Measurements from ENCODE around the gene QPRT. TPM values are rescaled to one million over a fixed set of nuclear protein-coding genes. Genes with fewer than 3 reads are reported as not detected.
"Not testable (repeated sequence)": the region's sequence is repeated elsewhere in the genome, so short reads cannot be mapped to it uniquely, and the experiment has no call there.

The QPRT gene
- 10 to 100 TPM in 1 of 2 donors, 1 to 10 TPM in 1; 8.3 to 11.1 TPM for total RNA-seq

GRCh38 chr16:29678691-29679267 is at the start of gene QPRT:
TSS of gene QPRT (plus strand) at chr16:29679180. CDS start at chr16:29679198, 18 bp downstream.
- no peak for DNase-seq (ENCODE audit: low spot score)

GRCh38 chr16:29629318-29629717 is 49.7 kb upstream of the QPRT start:
- 82% methylated on average over 10 of the region's 10 CpGs for WGBS
- H3K9me3 ChIP-seq; DNase-seq (ENCODE audit: low spot score); intact Hi-C loops (cut with DNase I); H3K4me3 ChIP-seq; H3K36me3 ChIP-seq; H3K27me3 ChIP-seq (replicated peaks; ENCODE audit: insufficient read depth); H3K4me1 ChIP-seq (replicated peaks); H3K27ac ChIP-seq: not testable (repeated sequence)

More at GRCh38 chr16:29678691-29679267, at the start of gene QPRT:
- Histone ChIP-seq H3K27me3 (replicated peaks; ENCODE audit: insufficient read depth) (no peaks in the 10 kb centered on the region), H3K4me1 (replicated peaks) (no peaks in the 10 kb centered on the region), H3K4me3 (peak within 1 kb of the TSS in 1 of 2 donors; percentile 13), H3K27ac (peak within 1 kb of the TSS in 1 of 2 donors; percentile 57), H3K9me3 (no peaks in the 10 kb centered on the region), H3K36me3 (no peaks in the 10 kb centered on the region)
- TF ChIP-seq POLR2AphosphoS5 (IDR thresholded peaks at IDR 0.05) (no peak), POLR2A (IDR thresholded peaks at IDR 0.05) (no peak), CTCF (IDR thresholded peaks at IDR 0.05) (no peak)
- intact Hi-C loops (cut with DNase I), result no loop called here
- 45% methylated on average over 5 of the region's 5 CpGs for WGBS

GRCh38 chr16:29631658-29632057 is 47.3 kb upstream of the QPRT start:
- H3K9me3 ChIP-seq; intact Hi-C loops (cut with DNase I); H3K36me3 ChIP-seq; H3K4me1 ChIP-seq (replicated peaks); H3K4me3 ChIP-seq; H3K27me3 ChIP-seq (replicated peaks; ENCODE audit: insufficient read depth); H3K27ac ChIP-seq; DNase-seq (ENCODE audit: low spot score): not testable (repeated sequence)
- 64% methylated on average over 20 of the region's 20 CpGs for WGBS

- intact Hi-C loops (cut with DNase I); H3K36me3 ChIP-seq; H3K4me1 ChIP-seq (replicated peaks); H3K9me3 ChIP-seq; H3K27me3 ChIP-seq (replicated peaks; ENCODE audit: insufficient read depth); H3K4me3 ChIP-seq; DNase-seq (ENCODE audit: low spot score); H3K27ac ChIP-seq: not testable (repeated sequence)
- 79% methylated on average over 13 of the region's 16 CpGs for WGBS
Measured at GRCh38 chr16:29635902-29636301, 43.1 kb upstream of the QPRT start.

- DNase-seq (ENCODE audit: low spot score); H3K4me3 ChIP-seq; H3K4me1 ChIP-seq (replicated peaks); H3K36me3 ChIP-seq; intact Hi-C loops (cut with DNase I); H3K9me3 ChIP-seq; H3K27me3 ChIP-seq (replicated peaks; ENCODE audit: insufficient read depth); H3K27ac ChIP-seq: not testable (repeated sequence)
- WGBS, result 42% methylated on average over 3 of the region's 5 CpGs
Measured at GRCh38 chr16:29636368-29636767, 42.6 kb upstream of the QPRT start.

- H3K27ac ChIP-seq; H3K4me3 ChIP-seq; H3K9me3 ChIP-seq; intact Hi-C loops (cut with DNase I); DNase-seq (ENCODE audit: low spot score); H3K36me3 ChIP-seq; H3K4me1 ChIP-seq (replicated peaks); H3K27me3 ChIP-seq (replicated peaks; ENCODE audit: insufficient read depth): not testable (repeated sequence)
- 94% methylated on average over 8 of the region's 8 CpGs for WGBS
Measured at GRCh38 chr16:29638751-29639150, 40.2 kb upstream of the QPRT start.

GRCh38 chr16:29641561-29641960 is 37.4 kb upstream of the QPRT start:
- DNase-seq (ENCODE audit: low spot score), result no peak
- Histone ChIP-seq H3K27ac (no peak overlapping the region), H3K9me3 (no peaks in the 10 kb centered on the region), H3K36me3 (no peaks in the 10 kb centered on the region), H3K4me1 (replicated peaks) (no peaks in the 10 kb centered on the region), H3K4me3 (no peak overlapping the region), H3K27me3 (replicated peaks; ENCODE audit: insufficient read depth) (peaks cover 2% of the 10 kb centered on the region)
- TF ChIP-seq POLR2A (IDR thresholded peaks at IDR 0.05), result no peak
- TF ChIP-seq CTCF (IDR thresholded peaks at IDR 0.05), result no peak
- TF ChIP-seq POLR2AphosphoS5 (IDR thresholded peaks at IDR 0.05), result no peak
- 53% methylated on average over 3 of the region's 3 CpGs for WGBS
- intact Hi-C loops (cut with DNase I), result no loop called here
